Astrocyte (in vitro differentiated cells and primary cell): Measurements from ENCODE around the gene PLCH2. TPM values are rescaled to one million over a fixed set of nuclear protein-coding genes. Genes with fewer than 3 reads are reported as not detected.

ENCODE experiments used
- DNase-seq: peaks from one replicate; pipeline ENCODE4 v3.0.0-alpha.2; 2010; ENCODE audit warnings: low read depth
- FAIRE-seq: peaks from 2 replicates; lab custom pipeline; 2011; peaks lifted over from hg19 to GRCh38; lab: Jason Lieb, UNC
- H2AFZ ChIP-seq: 2 replicates; pipeline ENCODE4 v1.6.0; 2012; ENCODE audit warnings: low read depth, low read length, inconsistent platforms
- H3K27ac ChIP-seq: 2 replicates; pipeline ENCODE4 v1.5.1; 2011; ENCODE audit warnings: low read depth, low read length, inconsistent platforms
- H3K27me3 ChIP-seq: 2 replicates; pipeline ENCODE4 v1.6.0; 2011; ENCODE audit warnings: low read length, inconsistent platforms; ENCODE audit not compliant: insufficient read depth
- H3K36me3 ChIP-seq: 2 replicates; pipeline ENCODE4 v1.5.1; 2011; ENCODE audit warnings: low read length, inconsistent platforms; ENCODE audit not compliant: insufficient read depth
- H3K4me1 ChIP-seq: 2 replicates; pipeline ENCODE4 v1.5.1; 2011; ENCODE audit warnings: low read length, inconsistent platforms; ENCODE audit not compliant: insufficient read depth
- H3K4me2 ChIP-seq: 2 replicates; pipeline ENCODE4 v1.6.0; 2012; ENCODE audit warnings: low read length, inconsistent platforms
- H3K4me3 ChIP-seq: 2 replicates; pipeline ENCODE4 v1.5.1; 2011; ENCODE audit warnings: low read depth, mild to moderate bottlenecking, low read length, inconsistent platforms; ENCODE audit not compliant: insufficient read depth
- H3K79me2 ChIP-seq: 2 replicates; pipeline ENCODE4 v1.6.0; 2012; ENCODE audit warnings: mild to moderate bottlenecking, low read length, inconsistent platforms; ENCODE audit not compliant: insufficient read depth
- H3K9ac ChIP-seq: 2 replicates; pipeline ENCODE4 v1.6.0; 2012; ENCODE audit warnings: mild to moderate bottlenecking, low read length, inconsistent platforms
- H3K9me3 ChIP-seq: 2 replicates; pipeline ENCODE4 v1.5.1; 2012; ENCODE audit warnings: low read depth, mild to moderate bottlenecking, low read length, inconsistent platforms; ENCODE audit not compliant: insufficient read depth
- H4K20me1 ChIP-seq: 2 replicates; pipeline ENCODE4 v1.6.0; 2012; ENCODE audit warnings: low read length, inconsistent platforms; ENCODE audit not compliant: insufficient read depth
- H3K27ac Mint-ChIP-seq: one replicate; pipeline ENCODE4 v1.8.0; 2021; ENCODE audit warnings: mild to moderate bottlenecking, mixed read lengths; ENCODE audit not compliant: unreplicated experiment
- H3K27me3 Mint-ChIP-seq: one replicate; pipeline ENCODE4 v1.8.0; 2021; ENCODE audit warnings: low read depth, mixed read lengths; ENCODE audit not compliant: unreplicated experiment
- H3K36me3 Mint-ChIP-seq: one replicate; pipeline ENCODE4 v1.8.0; 2021; ENCODE audit warnings: low read depth, mixed read lengths; ENCODE audit not compliant: unreplicated experiment
- H3K4me1 Mint-ChIP-seq: one replicate; pipeline ENCODE4 v1.8.0; 2021; ENCODE audit warnings: low read depth, mixed read lengths; ENCODE audit not compliant: unreplicated experiment
- H3K4me3 Mint-ChIP-seq: one replicate; pipeline ENCODE4 v1.8.0; 2021; ENCODE audit warnings: mild to moderate bottlenecking, moderate library complexity, mixed read lengths; ENCODE audit not compliant: unreplicated experiment
- H3K9me3 Mint-ChIP-seq: one replicate; pipeline ENCODE4 v1.8.0; 2021; ENCODE audit warnings: mild to moderate bottlenecking, mixed read lengths; ENCODE audit not compliant: unreplicated experiment
- EZH2 ChIP-seq: IDR thresholded peaks from 2 replicates; pipeline ENCODE4 v1.6.1; 2012; ENCODE audit warnings: mild to moderate bottlenecking, low read length, inconsistent platforms; ENCODE audit not compliant: insufficient read depth
- total RNA-seq: library from RNA; stranded (reverse); gene quantifications from 2 replicates; pipeline ENCODE4 v1.2.1, GENCODE V29; 2021
- TF ChIP-seq, protein P1 (sequence below): IDR thresholded peaks from 2 replicates; pipeline ENCODE4 v1.5.1; 2011; ENCODE audit warnings: low read depth, mild to moderate bottlenecking, inconsistent platforms, low read length, moderate library complexity; ENCODE audit not compliant: insufficient read depth

Gene PLCH2
- total RNA-seq, 1 donor from 2014 or later = 2.0 TPM

DNA sequence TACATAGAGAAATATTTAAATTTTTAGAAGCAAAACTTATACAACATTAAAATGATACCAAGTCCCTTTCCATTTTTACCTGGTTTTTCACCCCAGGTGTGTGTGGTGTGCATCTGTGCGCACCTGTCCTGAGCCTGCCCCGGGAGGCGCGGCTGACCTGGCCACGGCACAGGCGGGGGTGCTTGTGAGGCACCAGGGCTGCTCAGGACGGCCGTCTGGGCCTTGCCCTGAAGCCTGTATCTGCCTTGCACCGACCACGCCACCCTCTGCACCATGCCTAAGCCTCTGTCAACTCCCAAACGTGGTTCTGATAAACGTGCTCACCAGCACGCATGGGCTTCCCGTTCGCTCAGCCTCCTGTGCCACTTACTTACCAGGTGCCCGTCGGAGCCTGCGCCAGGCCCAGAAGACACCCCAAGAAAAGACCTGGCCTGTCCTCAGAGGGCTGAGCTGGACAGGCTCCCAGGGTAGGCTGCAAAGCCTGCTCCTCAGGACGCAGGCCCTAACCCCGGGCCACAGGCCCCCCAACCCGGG lies 29.4 kb downstream of the PLCH2 start:
- Histone ChIP-seq H2AFZ (no peak overlapping the region), H4K20me1 (peaks cover 24% of the 10 kb centered on the region), H3K4me2 (no peak overlapping the region), H3K9me3 (no peaks in the 10 kb centered on the region), H3K79me2 (no peaks in the 10 kb centered on the region), H3K4me1 (no peaks in the 10 kb centered on the region), H3K9ac (no peak overlapping the region), H3K36me3 (no peaks in the 10 kb centered on the region), H3K4me3 (no peak overlapping the region), H3K27ac (no peak overlapping the region), H3K27me3 (no peaks in the 10 kb centered on the region)
- DNase-seq (no peak), FAIRE-seq (no peak)
- H3K27me3 Mint-ChIP-seq = no peaks in the 10 kb centered on the region
- H3K9me3 Mint-ChIP-seq = no peaks in the 10 kb centered on the region
- TF ChIP-seq, protein P1, sequence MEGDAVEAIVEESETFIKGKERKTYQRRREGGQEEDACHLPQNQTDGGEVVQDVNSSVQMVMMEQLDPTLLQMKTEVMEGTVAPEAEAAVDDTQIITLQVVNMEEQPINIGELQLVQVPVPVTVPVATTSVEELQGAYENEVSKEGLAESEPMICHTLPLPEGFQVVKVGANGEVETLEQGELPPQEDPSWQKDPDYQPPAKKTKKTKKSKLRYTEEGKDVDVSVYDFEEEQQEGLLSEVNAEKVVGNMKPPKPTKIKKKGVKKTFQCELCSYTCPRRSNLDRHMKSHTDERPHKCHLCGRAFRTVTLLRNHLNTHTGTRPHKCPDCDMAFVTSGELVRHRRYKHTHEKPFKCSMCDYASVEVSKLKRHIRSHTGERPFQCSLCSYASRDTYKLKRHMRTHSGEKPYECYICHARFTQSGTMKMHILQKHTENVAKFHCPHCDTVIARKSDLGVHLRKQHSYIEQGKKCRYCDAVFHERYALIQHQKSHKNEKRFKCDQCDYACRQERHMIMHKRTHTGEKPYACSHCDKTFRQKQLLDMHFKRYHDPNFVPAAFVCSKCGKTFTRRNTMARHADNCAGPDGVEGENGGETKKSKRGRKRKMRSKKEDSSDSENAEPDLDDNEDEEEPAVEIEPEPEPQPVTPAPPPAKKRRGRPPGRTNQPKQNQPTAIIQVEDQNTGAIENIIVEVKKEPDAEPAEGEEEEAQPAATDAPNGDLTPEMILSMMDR = no peak
- H3K27ac Mint-ChIP-seq = no peak overlapping the region
- H3K4me3 Mint-ChIP-seq = peak overlapping the region; percentile 60
- H3K36me3 Mint-ChIP-seq = no peaks in the 10 kb centered on the region
- no peaks in the 10 kb centered on the region for H3K4me1 Mint-ChIP-seq

DNA sequence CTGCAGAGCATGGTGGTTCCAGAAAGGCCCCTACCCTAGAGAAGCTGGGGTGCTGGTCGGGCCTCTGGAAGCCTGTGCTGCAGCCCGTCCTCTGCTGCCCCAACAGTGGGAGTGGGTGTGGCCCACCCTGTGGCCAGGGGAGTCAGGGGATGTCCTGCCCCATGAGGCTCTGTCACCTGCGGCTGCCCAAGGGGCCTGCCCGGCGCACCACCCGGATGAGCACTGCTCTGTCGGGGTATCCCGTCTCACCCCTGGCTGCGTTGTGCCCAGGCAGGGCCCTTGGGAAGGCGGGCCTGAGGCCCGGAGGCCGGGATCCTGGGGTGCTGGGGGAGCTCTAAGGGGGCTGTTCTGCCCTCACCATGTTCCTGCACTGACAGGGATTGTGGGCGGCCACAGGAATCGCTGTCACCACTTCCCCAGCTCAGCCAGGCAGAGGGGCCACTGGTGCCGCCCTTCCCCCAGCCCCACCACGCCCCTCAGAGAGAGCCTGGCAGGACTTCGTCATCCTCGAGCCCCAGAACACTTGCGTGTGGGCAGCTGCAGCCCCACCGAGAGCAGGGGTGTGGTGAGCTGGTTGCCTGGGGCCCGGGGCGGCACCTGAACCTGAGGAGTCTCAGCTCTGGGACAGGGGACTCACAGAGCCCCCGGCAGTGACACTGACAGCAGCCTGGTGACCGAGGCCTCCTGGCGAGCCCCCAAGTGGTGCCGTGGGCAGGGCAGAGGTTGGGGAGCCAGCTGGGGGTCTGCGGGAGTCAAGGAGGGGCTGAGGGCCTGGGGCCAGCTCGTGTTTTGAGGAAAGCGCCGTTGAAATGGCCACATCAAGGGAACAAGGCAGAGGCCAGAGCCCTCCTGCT lies 30.1 kb downstream of the PLCH2 start:
- H3K27ac Mint-ChIP-seq = no peak overlapping the region
- H3K9me3 Mint-ChIP-seq = no peaks in the 10 kb centered on the region
- FAIRE-seq = no peak

More for the DNA sequence above, 30.1 kb downstream of the PLCH2 start:
- H3K27ac ChIP-seq = no peak overlapping the region
- no peaks in the 10 kb centered on the region for H3K27me3 Mint-ChIP-seq
- no peak overlapping the region for H2AFZ ChIP-seq
- no peaks in the 10 kb centered on the region for H3K36me3 Mint-ChIP-seq
- no peak overlapping the region for H3K9ac ChIP-seq
- no peaks in the 10 kb centered on the region for H3K9me3 ChIP-seq
- no peaks in the 10 kb centered on the region for H3K4me1 ChIP-seq
- no peak overlapping the region for H3K4me3 Mint-ChIP-seq
- no peak overlapping the region for H3K4me2 ChIP-seq
- H4K20me1 ChIP-seq = peaks cover 24% of the 10 kb centered on the region
- H3K4me1 Mint-ChIP-seq = no peaks in the 10 kb centered on the region
- H3K36me3 ChIP-seq = peaks cover under 1% of the 10 kb centered on the region
- no peak for TF ChIP-seq EZH2
- TF ChIP-seq, protein P1 = no peak
- no peak overlapping the region for H3K4me3 ChIP-seq
- H3K79me2 ChIP-seq = no peaks in the 10 kb centered on the region
- no peaks in the 10 kb centered on the region for H3K27me3 ChIP-seq
- no peak for DNase-seq
